Astrocyte (in vitro differentiated cells and primary cell): ENCODE data around the gene NPTX2.

Experiments
- EZH2 ChIP-seq: IDR thresholded peaks from 2 replicates; pipeline ENCODE4 v1.6.1; 2012; ENCODE audit warnings: mild to moderate bottlenecking, low read length, inconsistent platforms; ENCODE audit not compliant: insufficient read depth
- TF ChIP-seq, protein P1 (sequence below): IDR thresholded peaks from 2 replicates; pipeline ENCODE4 v1.5.1; 2011; ENCODE audit warnings: low read depth, mild to moderate bottlenecking, inconsistent platforms, low read length, moderate library complexity; ENCODE audit not compliant: insufficient read depth

DNA sequence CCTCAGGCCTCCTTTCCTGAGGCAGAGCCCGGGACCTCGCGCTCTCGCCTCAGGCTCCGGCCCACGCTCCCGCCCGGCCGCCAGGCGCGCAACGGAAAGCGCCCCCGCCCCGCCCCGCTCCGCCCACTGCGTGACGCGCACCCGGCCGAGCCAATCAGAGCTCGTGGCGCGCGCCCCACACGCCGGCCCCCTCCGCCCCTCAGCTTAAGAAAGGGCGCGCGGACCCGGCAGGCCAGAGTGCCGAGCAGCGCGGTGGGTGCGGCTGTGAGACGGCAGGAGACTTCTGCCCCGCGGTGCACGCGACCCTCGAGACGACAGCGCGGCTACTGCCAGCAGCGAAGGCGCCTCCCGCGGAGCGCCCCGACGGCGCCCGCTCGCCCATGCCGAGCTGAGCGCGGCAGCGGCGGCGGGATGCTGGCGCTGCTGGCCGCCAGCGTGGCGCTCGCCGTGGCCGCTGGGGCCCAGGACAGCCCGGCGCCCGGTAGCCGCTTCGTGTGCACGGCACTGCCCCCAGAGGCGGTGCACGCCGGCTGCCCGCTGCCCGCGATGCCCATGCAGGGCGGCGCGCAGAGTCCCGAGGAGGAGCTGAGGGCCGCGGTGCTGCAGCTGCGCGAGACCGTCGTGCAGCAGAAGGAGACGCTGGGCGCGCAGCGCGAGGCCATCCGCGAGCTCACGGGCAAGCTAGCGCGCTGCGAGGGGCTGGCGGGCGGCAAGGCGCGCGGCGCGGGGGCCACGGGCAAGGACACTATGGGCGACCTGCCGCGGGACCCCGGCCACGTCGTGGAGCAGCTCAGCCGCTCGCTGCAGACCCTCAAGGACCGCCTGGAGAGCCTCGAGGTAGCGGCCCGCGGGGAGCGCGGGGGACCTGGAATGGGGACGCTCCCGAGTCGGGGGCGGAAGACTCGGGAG lies at the start of gene NPTX2:
- TF ChIP-seq, protein P1, sequence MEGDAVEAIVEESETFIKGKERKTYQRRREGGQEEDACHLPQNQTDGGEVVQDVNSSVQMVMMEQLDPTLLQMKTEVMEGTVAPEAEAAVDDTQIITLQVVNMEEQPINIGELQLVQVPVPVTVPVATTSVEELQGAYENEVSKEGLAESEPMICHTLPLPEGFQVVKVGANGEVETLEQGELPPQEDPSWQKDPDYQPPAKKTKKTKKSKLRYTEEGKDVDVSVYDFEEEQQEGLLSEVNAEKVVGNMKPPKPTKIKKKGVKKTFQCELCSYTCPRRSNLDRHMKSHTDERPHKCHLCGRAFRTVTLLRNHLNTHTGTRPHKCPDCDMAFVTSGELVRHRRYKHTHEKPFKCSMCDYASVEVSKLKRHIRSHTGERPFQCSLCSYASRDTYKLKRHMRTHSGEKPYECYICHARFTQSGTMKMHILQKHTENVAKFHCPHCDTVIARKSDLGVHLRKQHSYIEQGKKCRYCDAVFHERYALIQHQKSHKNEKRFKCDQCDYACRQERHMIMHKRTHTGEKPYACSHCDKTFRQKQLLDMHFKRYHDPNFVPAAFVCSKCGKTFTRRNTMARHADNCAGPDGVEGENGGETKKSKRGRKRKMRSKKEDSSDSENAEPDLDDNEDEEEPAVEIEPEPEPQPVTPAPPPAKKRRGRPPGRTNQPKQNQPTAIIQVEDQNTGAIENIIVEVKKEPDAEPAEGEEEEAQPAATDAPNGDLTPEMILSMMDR, result no peak
- peak; percentile 15 for TF ChIP-seq EZH2
